Thyroid gland (tissue), 4 donors: ENCODE data around the gene AP1S2.

ENCODE experiments used
- CTCF ChIP-seq, 6 experiments: fragments of 200-600 bp in 3 of 6; fragments of 450-650 bp in 3 of 6; sonication (generic) in 3 of 6; IDR thresholded peaks; one replicate each; pipeline ENCODE4 v1.5.1; 2016 to 2019; ENCODE audit warnings: antibody characterized with exemption in 6 of 6, mild to moderate bottlenecking in 2 of 6, inconsistent platforms in 1 of 6, moderate library complexity in 1 of 6
- POLR2A ChIP-seq, 2 donors: fragments of 450-650 bp; IDR thresholded peaks; one replicate each; pipeline ENCODE4 v1.6.1; 2017; ENCODE audit warnings: antibody characterized with exemption in 2 of 2, mild to moderate bottlenecking in 2 of 2, moderate library complexity in 1 of 2

GRCh38 chrX:15812192-15812938 is 42.2 kb downstream of the AP1S2 start:
- TF ChIP-seq CTCF (IDR thresholded peaks at IDR 0.05) (no peak), POLR2A (IDR thresholded peaks at IDR 0.05) (no peak)
